ENCODE results near the gene RNF14. TPM values are rescaled to one million over a fixed set of nuclear protein-coding genes. Genes with fewer than 3 reads are reported as not detected.

Gene RNF14
- total and polyA plus RNA-seq, 3 donors from 2014 or later = 98.8 to 149 (median 101) TPM

DNA sequence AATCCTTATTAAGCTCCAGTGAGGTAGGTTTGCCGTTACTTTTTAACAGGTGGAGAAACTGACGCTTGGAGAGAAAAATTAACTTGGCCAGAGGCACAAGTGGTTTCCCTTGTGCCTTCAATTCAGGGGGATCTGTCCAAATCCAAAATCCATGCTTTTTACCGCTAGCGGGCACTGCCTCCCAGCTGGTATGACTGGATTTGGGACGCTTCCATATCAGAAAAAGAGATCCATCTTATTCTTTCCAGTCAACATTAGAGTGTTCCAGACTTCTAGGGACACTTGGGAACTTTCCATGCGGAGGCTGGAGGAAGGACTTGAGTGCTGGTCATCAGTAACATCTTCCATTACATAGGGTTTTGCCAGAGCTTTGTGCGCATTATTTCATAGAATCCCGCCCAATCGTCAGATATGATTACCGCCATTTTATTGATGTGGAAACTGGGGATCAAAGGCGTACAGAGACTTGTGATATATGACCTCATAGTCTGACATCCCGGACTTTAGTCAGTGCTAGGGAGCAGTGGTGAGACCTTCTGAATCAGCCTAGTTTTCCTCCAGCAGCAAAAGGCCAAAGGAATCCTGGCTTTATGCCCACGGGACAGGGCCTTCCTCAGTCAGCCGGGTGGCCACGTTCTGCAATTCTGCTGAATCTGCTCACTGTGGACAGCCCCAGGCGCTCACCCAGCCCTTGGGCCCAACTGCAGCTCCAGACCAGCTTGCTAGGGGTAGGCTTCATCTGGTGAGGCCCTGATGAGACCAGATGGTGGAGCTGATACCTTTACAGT, 45.0 kb downstream of the RNF14 start:
- 60 to 65% methylated on average over 16 of the region's 16 CpGs for WGBS, 2 donors
- no peak overlapping the region for H3K4me3 ChIP-seq
- no peaks in the 10 kb centered on the region for H3K9me3 ChIP-seq
- no peaks in the 10 kb centered on the region for H3K27me3 ChIP-seq
- peak; percentile 67 for DNase-seq
- H3K27ac ChIP-seq = peak overlapping the region; percentile 93 to 96
- intact Hi-C loops (cut with DNase I; ENCODE audit: low total_unique reads) = loop anchor here (10.0 kb wide), 1 partner anchor 101 kb away; no protein-coding TSS in a partner anchor
- TF ChIP-seq, protein P1, sequence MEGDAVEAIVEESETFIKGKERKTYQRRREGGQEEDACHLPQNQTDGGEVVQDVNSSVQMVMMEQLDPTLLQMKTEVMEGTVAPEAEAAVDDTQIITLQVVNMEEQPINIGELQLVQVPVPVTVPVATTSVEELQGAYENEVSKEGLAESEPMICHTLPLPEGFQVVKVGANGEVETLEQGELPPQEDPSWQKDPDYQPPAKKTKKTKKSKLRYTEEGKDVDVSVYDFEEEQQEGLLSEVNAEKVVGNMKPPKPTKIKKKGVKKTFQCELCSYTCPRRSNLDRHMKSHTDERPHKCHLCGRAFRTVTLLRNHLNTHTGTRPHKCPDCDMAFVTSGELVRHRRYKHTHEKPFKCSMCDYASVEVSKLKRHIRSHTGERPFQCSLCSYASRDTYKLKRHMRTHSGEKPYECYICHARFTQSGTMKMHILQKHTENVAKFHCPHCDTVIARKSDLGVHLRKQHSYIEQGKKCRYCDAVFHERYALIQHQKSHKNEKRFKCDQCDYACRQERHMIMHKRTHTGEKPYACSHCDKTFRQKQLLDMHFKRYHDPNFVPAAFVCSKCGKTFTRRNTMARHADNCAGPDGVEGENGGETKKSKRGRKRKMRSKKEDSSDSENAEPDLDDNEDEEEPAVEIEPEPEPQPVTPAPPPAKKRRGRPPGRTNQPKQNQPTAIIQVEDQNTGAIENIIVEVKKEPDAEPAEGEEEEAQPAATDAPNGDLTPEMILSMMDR (IDR thresholded peaks at IDR 0.05) = no peak
- TF ChIP-seq POLR2A (IDR thresholded peaks at IDR 0.05) = no peak
- H3K4me1 ChIP-seq = peaks cover 19% of the 10 kb centered on the region
- H3K36me3 ChIP-seq (ENCODE audit: low read depth, missing control alignments) = no peaks in the 10 kb centered on the region

DNA sequence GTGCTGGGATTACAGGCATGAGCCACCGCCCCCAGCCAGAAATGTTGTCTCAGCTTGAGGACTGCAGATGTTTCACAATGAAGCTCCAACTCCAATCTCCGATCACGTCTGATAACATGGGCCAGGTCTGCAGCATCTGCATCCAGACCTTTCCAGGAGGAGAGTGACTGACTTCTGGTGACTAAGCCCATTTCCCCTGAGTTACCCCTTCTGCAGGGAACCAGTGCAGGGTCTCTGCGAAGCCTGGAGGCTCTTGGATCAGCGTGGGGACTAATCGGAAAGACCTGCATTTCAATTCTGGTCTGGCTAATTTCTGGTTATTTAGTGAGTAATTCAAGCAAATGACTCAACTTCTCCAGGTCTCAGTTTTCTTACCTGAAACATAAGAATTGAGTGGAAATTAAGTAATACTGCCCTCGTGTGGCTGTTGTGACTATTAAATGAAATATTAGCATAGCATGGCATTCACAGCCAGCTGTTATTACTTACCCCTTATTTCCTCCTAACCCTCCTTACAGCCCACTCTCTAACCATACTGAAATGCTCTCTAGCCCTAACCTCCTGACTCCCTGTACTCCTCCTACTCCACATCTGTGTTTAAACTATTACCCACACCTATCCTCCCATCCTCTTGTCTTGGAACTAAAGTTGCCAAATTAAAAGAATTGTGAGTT, 46.1 kb downstream of the RNF14 start:
- intact Hi-C loops (cut with DNase I; ENCODE audit: low total_unique reads) = loop anchor here (10.0 kb wide), 1 partner anchor 100 kb away; no protein-coding TSS in a partner anchor
- Histone ChIP-seq H3K27ac (peak overlapping the region in 1 of 2 donors; percentile 50), H3K9me3 (no peaks in the 10 kb centered on the region), H3K36me3 (ENCODE audit: low read depth, missing control alignments) (no peaks in the 10 kb centered on the region), H3K4me1 (peaks cover 19% of the 10 kb centered on the region), H3K4me3 (no peak overlapping the region), H3K27me3 (no peaks in the 10 kb centered on the region)
- WGBS, 2 donors = 70 to 72% methylated on average over 6 to 7 of the region's 7 CpGs
- TF ChIP-seq, protein P1 (IDR thresholded peaks at IDR 0.05) = peak; percentile 35 to 49 (median 44)
- no peak for TF ChIP-seq POLR2A (IDR thresholded peaks at IDR 0.05)
- no peak for DNase-seq

DNA sequence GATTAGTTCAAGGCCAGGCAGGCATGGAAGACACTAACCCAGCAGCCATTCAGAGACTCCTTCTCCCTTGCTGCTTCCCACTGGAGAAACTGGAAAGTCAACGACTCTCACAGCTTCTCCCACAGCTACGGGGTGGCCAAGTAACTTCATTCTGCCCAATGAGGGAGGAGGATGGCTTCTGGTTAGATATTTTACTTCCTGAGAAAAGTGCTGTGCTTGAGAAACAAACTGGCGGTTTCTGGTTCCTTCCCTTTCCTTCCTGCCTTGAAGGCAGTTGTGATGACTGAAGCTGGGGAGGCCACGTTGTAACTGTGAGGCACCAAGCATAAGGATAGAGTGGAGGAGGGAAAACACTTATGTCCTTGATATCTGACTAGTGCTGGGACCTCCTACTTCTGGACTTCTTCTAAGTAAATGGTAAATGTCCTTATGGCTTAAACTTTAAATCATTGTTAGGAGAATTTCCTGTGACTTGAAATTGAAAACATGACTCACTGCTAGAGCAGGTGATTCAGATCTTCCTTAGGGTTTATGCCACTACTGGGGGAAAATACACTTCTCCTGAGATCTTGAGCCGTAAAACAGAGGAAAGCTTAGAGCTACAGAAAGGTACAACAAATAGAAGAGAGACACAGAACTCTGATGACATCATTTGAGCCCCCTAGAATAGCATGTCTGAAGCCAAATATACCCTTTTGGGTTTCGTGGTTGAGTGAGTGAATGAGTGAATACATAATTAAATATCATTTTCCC, 47.1 kb downstream of the RNF14 start:
- Histone ChIP-seq H3K4me1 (peaks cover 19% of the 10 kb centered on the region), H3K36me3 (ENCODE audit: low read depth, missing control alignments) (no peaks in the 10 kb centered on the region), H3K27me3 (no peaks in the 10 kb centered on the region), H3K4me3 (no peak overlapping the region), H3K9me3 (no peaks in the 10 kb centered on the region), H3K27ac (peak overlapping the region in 1 of 2 donors; percentile 50)
- TF ChIP-seq POLR2A (IDR thresholded peaks at IDR 0.05) = no peak
- TF ChIP-seq, protein P1 (IDR thresholded peaks at IDR 0.05) = no peak
- WGBS, 2 donors = 73 to 76% methylated on average over 6 of the region's 6 CpGs
- intact Hi-C loops (cut with DNase I; ENCODE audit: low total_unique reads) = loop anchor here (10.0 kb wide), 1 partner anchor 99 kb away; no protein-coding TSS in a partner anchor
- DNase-seq = no peak

DNA sequence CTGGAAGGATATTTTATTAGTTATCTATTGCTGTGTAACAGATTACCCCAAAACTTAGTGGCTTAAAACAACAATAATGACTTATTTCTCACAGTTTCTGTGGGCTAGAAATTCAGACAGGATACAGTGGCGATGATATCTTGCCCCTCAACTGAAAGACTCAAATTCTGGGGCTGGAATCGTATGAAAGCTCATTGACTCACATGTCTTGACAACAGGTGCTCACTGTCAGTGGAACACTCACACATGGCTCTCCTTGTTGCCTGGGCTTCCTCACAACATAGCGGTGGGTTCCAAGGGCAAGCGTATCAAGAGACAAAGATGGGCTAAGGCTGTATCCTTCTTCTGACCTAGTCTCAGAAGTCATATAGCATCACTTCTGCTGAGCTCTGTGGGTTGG, 47.7 kb downstream of the RNF14 start:
- Histone ChIP-seq H3K27ac (peak overlapping the region in 1 of 2 donors; percentile 50), H3K36me3 (ENCODE audit: low read depth, missing control alignments) (no peaks in the 10 kb centered on the region), H3K4me1 (peaks cover 17% of the 10 kb centered on the region), H3K27me3 (no peaks in the 10 kb centered on the region), H3K4me3 (no peak overlapping the region), H3K9me3 (no peaks in the 10 kb centered on the region)
- TF ChIP-seq, protein P1 (IDR thresholded peaks at IDR 0.05) = no peak
- no peak for TF ChIP-seq POLR2A (IDR thresholded peaks at IDR 0.05)
- intact Hi-C loops (cut with DNase I; ENCODE audit: low total_unique reads) = loop anchor here (10.0 kb wide), 1 partner anchor 98 kb away; no protein-coding TSS in a partner anchor
- WGBS, 2 donors = 84 to 92% methylated on average over 4 of the region's 4 CpGs
- no peak for DNase-seq
